B cell (primary cell): ENCODE results near the gene SPA17. TPM values are rescaled to one million over a fixed set of nuclear protein-coding genes. Genes with fewer than 3 reads are reported as not detected.

Source experiments
- ATAC-seq: fragments of 200-7000 bp; cut with Tn5 transposase; one replicate; pipeline ENCODE4 v1.10.0; 2021; ENCODE audit warnings: low read depth, mild to moderate bottlenecking, moderate number of reproducible peaks, moderate library complexity
- CTCF ChIA-PET: fragments of 350-600 bp; sonication (Branson Sonifier 250); formaldehyde crosslinking; loops from one replicate; lab custom pipeline; 2021; ENCODE audit warnings: antibody characterized with exemption, inconsistent platforms; lab: Charles Lee
- POLR2A ChIA-PET: fragments of 350-600 bp; sonication (Branson Sonifier 250); formaldehyde crosslinking; loops from one replicate; lab custom pipeline; 2021; ENCODE audit warnings: antibody characterized with exemption; lab: Charles Lee
- DNase-seq: peaks from one replicate; pipeline ENCODE4 v3.0.0; 2013
- H2AFZ ChIP-seq: 2 replicates; pipeline ENCODE4 v1.6.1; 2012; ENCODE audit warnings: mild to moderate bottlenecking, low read depth, low read length; ENCODE audit not compliant: insufficient read depth, poor library complexity, severe bottlenecking
- H3K27ac ChIP-seq, 2 donors: 1 replicate in 1 of 2; 2 replicates in 1 of 2; pipeline ENCODE4 v1.5.1; 2012 to 2013; ENCODE audit warnings: low read length in 2 of 2, mild to moderate bottlenecking in 2 of 2, moderate library complexity in 1 of 2
- H3K27me3 ChIP-seq, 4 experiments: fragments of 200-600 bp in 1 of 4; sonication (generic) in 1 of 4; replicated peaks in 1 of 4; 1 replicate in 2 of 4; 2 replicates in 2 of 4; pipeline versions ENCODE4 v1.6.1 to v1.7.0; 2013 to 2016; ENCODE audit warnings: low read length in 3 of 4, mild to moderate bottlenecking in 2 of 4, mixed read lengths in 1 of 4, moderate library complexity in 1 of 4; ENCODE audit not compliant: insufficient read depth in 4 of 4, control insufficient read depth in 3 of 4; ENCODE audit errors: control extremely low read depth in 1 of 4
- H3K36me3 ChIP-seq, 2 experiments: replicated peaks in 1 of 2; 1 replicate in 1 of 2; 2 replicates in 1 of 2; pipeline versions ENCODE4 v1.6.1 to v1.7.1; 2013; ENCODE audit warnings: low read length in 1 of 2; ENCODE audit not compliant: insufficient read depth in 2 of 2, control insufficient read depth in 1 of 2; ENCODE audit errors: control extremely low read depth in 1 of 2, extremely low read depth in 1 of 2
- H3K4me1 ChIP-seq, 2 donors: fragments of 200-600 bp in 1 of 2; sonication (generic) in 1 of 2; 1 replicate in 1 of 2; 2 replicates in 1 of 2; pipeline versions ENCODE4 v1.5.1 to v1.6.1; 2013 to 2017; ENCODE audit warnings: low read length in 2 of 2; ENCODE audit not compliant: control insufficient read depth in 2 of 2, insufficient read depth in 2 of 2
- H3K4me2 ChIP-seq: replicated peaks from 2 replicates; pipeline ENCODE3; 2012; ENCODE audit warnings: mild to moderate bottlenecking, low read depth, low read length; ENCODE audit not compliant: poor library complexity, severe bottlenecking
- H3K4me3 ChIP-seq, 5 experiments: fragments of 200-600 bp in 1 of 5; sonication (generic) in 1 of 5; 1 replicate in 3 of 5; 2 replicates in 2 of 5; pipeline versions ENCODE4 v1.5.1 to v1.7.0; 2011 to 2016; ENCODE audit warnings: low read length in 4 of 5, mild to moderate bottlenecking in 4 of 5, low read depth in 2 of 5, control low read depth in 1 of 5, moderate library complexity in 1 of 5; ENCODE audit not compliant: insufficient read depth in 1 of 5; ENCODE audit errors: control extremely low read depth in 1 of 5, extremely low read depth in 1 of 5
- H3K79me2 ChIP-seq: fragments of 200-600 bp; sonication (generic); one replicate; pipeline ENCODE4 v1.6.0; 2016; ENCODE audit warnings: low read length; ENCODE audit not compliant: control insufficient read depth, insufficient read depth
- H3K9ac ChIP-seq: fragments of 200-600 bp; sonication (generic); 2 replicates; pipeline ENCODE4 v1.6.1; 2017; ENCODE audit warnings: mild to moderate bottlenecking, low read length, moderate library complexity
- H3K9me3 ChIP-seq, 3 donors: one replicate each; pipeline versions ENCODE4 v1.6.1 to v1.7.1; 2013; ENCODE audit warnings: low read length in 2 of 3; ENCODE audit not compliant: control insufficient read depth in 2 of 3, insufficient read depth in 1 of 3; ENCODE audit errors: control extremely low read depth in 1 of 3
- H4K20me1 ChIP-seq: 2 replicates; pipeline ENCODE4 v1.6.0; 2012; ENCODE audit warnings: mild to moderate bottlenecking, low read length; ENCODE audit not compliant: insufficient read depth, control insufficient read depth, poor library complexity, severe bottlenecking
- H3K27ac Mint-ChIP-seq: one replicate; pipeline ENCODE4 v1.8.0; 2021; ENCODE audit warnings: mixed read lengths
- H3K27me3 Mint-ChIP-seq: one replicate; pipeline ENCODE4 v1.8.0; 2021; ENCODE audit warnings: mixed read lengths
- H3K4me1 Mint-ChIP-seq: one replicate; pipeline ENCODE4 v1.8.0; 2021; ENCODE audit warnings: mixed read lengths
- H3K4me3 Mint-ChIP-seq: one replicate; pipeline ENCODE4 v1.8.0; 2021; ENCODE audit warnings: mixed read lengths
- H3K9me3 Mint-ChIP-seq: one replicate; pipeline ENCODE4 v1.8.0; 2022; ENCODE audit warnings: mixed read lengths; ENCODE audit not compliant: insufficient read depth
- EZH2 ChIP-seq: IDR thresholded peaks from 2 replicates; pipeline ENCODE4 v1.6.1; 2012; ENCODE audit warnings: borderline replicate concordance, low read depth, mild to moderate bottlenecking, moderate library complexity, low read length; ENCODE audit not compliant: insufficient read depth, poor library complexity, severe bottlenecking
- WGBS: methylation state at CpG from one replicate; pipeline ENCODE4 v1.1.5; 2013; ENCODE audit warnings: missing lambda C conversion rate; ENCODE audit not compliant: insufficient coverage; 5-methylcytosine and 5-hydroxymethylcytosine counted together
- intact Hi-C: fragments of 100-400 bp; cut with micrococcal nuclease; formaldehyde crosslinking; loops from one replicate; pipeline ENCODE4 v1.10.0; 2022
- polyA plus RNA-seq: library from polyadenylated mRNA; depleted of rRNA; stranded (reverse); fragments of >200 nt; gene quantifications from 2 replicates; pipeline ENCODE4 v1.2.3, GENCODE V29; 2012
- total RNA-seq, 2 donors: library from RNA; stranded (reverse); fragments of 120-200 nt in 1 of 2; gene quantifications; 1 replicate in 1 of 2; 2 replicates in 1 of 2; pipeline versions ENCODE4 v1.2.3 to v1.2.4, GENCODE V29; 2013 to 2022
- TF ChIP-seq, protein P1 (sequence below): fragments of 200-600 bp; IDR thresholded peaks from one replicate; pipeline ENCODE4 v1.8.0; 2022; ENCODE audit warnings: antibody characterized with exemption, mild to moderate bottlenecking

Gene SPA17
- total and polyA plus RNA-seq, 2 donors (not counting 1 experiment from before 2014, with no cell fraction given), result 0.21 to 0.76 TPM

DNA sequence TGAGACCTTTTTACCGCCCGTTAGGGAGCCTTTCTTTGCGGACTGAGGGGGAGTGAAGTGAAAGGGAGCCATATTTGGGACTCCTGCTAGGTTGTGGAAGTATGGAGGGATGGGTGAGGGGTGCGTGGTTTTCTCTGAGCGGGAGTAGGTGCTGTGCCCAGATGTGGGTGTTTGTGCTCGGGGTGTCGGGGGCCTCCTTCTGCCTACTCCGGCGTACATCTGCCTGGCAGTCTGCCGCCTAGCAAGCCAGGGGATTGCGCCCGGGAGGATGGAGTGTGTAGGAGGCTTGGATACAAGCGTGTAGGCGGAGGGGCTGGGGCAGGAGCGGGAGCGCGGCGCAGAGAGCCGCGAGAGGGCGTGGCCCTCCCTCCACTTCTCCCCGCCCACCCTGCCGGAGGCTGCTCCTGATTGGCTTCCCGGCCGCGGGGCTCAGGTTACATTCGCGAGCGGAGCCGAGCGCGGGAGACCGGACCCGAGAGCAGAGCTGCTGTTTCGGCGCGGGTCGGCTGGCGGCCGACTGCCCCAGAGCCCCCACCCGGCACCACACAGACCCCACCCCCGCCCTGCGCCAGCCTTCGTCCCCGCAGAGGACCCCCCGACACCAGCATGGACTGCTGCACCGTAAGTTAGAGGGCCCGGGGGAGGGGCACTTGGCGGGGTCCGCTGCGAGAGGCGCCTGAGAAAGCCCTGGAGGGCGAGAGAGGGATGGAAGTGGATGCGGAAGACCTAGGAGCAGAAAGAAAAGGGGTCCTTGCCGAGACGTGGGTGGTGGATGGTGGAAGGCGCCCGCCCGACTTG lies 66.0 kb downstream of the SPA17 start, which contains the start of gene NRGN:
Gene NRGN, plus strand, starts transcription at position 464 of the 798 bp plus-strand sequence. Its CDS starts 143 bp downstream, at position 607.
- Mint-ChIP-seq H3K27me3 (no peaks in the 10 kb centered on the region), H3K9me3 (no peaks in the 10 kb centered on the region), H3K27ac (peak within 1 kb of the TSS; percentile 60), H3K4me1 (peaks cover 16% of the 10 kb centered on the region), H3K4me3 (peak within 1 kb of the TSS; percentile 92)
- Histone ChIP-seq H3K4me3 (peak within 1 kb of the TSS; percentile 44 to 68 (median 62)), H2AFZ (peak within 1 kb of the TSS; percentile 80), H3K9ac (peak within 1 kb of the TSS; percentile 70), H3K9me3 (no peaks in the 10 kb centered on the region), H4K20me1 (no peaks in the 10 kb centered on the region), H3K4me2 (peak within 1 kb of the TSS; percentile 97), H3K79me2 (no peaks in the 10 kb centered on the region), H3K36me3 (no peaks in the 10 kb centered on the region), H3K27me3 (peaks cover 0 to 13% (median 2%) of the 10 kb centered on the region in 4 experiments), H3K27ac (no peak within 1 kb of the TSS), H3K4me1 (peaks cover 8 to 17% of the 10 kb centered on the region in 2 donors)
- DNase-seq (peak; percentile 84), ATAC-seq (peak; percentile 96)
- POLR2A ChIA-PET, result interaction anchor here (0.8 to 1.7 kb wide), 3 partner anchors 21 to 66 kb away, joined by 3 read pairs; partner anchors contain the start of genes ESAM, SIAE and SPA17
- CTCF ChIA-PET, result interaction anchor here (0.9 to 3.4 kb wide), 5 partner anchors 9 to 66 kb away, joined by 3 to 16 read pairs (median 3); partner anchors contain the start of gene SIAE
- 3% methylated on average over 43 of the region's 59 CpGs for WGBS
- intact Hi-C loops, result loop anchor here (1.0 kb wide), 4 partner anchors 8 to 372 kb away; partner anchors contain the start of genes MSANTD2 and TMEM218
- no peak for TF ChIP-seq EZH2
- TF ChIP-seq, protein P1, sequence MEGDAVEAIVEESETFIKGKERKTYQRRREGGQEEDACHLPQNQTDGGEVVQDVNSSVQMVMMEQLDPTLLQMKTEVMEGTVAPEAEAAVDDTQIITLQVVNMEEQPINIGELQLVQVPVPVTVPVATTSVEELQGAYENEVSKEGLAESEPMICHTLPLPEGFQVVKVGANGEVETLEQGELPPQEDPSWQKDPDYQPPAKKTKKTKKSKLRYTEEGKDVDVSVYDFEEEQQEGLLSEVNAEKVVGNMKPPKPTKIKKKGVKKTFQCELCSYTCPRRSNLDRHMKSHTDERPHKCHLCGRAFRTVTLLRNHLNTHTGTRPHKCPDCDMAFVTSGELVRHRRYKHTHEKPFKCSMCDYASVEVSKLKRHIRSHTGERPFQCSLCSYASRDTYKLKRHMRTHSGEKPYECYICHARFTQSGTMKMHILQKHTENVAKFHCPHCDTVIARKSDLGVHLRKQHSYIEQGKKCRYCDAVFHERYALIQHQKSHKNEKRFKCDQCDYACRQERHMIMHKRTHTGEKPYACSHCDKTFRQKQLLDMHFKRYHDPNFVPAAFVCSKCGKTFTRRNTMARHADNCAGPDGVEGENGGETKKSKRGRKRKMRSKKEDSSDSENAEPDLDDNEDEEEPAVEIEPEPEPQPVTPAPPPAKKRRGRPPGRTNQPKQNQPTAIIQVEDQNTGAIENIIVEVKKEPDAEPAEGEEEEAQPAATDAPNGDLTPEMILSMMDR, result no peak
